ENCODE results near the gene GOLGA8A.
"Not testable (repeated sequence)": the region's sequence is repeated elsewhere in the genome, so short reads cannot be mapped to it uniquely, and the experiment has no call there.

The GOLGA8A gene

DNA sequence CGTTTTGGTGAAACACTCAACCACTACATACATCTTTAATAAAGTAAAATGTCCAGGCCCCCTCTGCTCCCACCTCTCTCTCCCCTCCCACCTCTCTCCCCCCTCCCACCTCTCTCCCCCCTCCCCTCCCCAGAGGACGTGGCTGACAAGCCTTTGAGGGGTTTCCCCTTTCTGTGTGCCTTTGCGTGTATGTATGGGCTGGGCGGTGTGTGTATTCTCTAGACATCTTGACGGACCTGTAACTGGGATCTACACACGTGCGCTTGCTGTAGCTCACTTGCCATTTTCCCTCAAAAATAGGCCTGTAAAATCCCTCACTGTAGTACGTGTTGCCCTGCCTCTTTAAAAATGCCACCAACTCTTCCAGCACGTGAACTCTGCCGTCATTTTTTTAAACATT lies 28.6 kb downstream of the GOLGA8A start:
- DNase-seq (ENCODE audit: low read depth): not testable (repeated sequence)

DNA sequence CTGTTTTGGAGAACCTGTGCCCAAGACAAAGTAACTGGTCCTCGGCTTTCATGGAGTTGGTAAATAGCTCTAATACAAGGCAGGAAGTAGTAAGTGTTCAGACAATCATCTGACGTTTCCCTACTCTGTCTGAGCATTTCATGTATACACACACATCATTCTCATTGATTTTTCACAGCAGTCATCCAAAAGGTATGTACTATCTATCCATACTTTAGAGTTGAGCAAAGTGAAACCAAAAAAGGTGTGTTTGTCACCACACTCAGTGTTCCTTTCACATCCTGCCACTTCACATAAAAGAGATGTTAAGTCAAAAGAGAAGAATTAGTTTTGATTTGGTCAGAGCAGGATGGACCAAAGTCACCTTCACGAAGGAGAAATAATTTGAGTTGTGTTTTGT lies 33.7 kb downstream of the GOLGA8A start:
- not testable (repeated sequence) for DNase-seq (ENCODE audit: low read depth)

DNA sequence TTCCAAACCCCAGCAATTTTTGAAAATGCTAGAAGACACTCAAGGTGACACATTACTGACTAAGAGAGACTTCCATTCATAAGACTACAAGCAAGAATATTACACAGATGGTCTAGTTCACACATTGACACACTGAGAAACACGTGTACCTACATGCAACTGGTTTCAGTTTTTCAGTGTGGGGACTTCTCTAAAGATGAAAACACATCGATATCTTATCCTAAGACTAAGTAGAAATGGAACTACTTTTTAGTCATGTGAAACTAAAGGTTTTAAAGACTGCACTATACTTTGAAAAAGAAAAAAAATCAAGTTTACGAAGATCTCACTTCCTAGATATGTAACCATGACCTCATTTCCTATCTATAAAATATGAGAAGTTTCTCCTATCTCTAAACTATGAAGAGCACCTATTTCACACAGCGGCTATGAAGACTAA lies 34.4 kb downstream of the GOLGA8A start:
- not testable (repeated sequence) for DNase-seq (ENCODE audit: low read depth)

DNA sequence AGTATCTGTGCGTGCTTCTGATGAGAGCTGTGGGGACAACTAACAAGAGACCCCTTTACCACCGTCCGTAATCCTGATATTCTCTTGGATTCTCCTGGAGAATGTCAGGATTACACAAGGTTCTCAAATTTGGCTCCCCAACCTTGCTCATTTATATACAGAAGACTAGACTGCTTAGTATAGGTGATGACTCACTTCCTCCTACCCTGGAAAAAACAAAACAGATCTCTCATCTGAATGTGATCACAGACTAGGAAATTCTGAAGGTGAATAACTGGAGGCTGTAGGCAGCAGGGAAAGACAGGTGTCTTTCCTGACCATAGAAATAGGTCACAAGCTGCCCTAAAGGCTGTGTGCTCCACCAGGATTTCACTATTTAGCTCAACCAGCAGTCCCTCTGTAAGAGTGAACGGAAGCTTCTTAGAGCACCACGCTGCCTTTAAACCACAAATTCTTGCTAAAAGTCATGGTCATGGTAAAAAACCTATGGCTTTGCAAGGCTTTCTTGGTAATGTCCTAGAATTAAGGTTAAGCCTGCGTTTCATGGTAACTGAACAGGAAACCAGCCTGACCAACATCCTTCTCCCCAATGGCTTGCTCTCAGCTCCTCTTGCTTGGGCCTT lies 39.9 kb downstream of the GOLGA8A start:
- not testable (repeated sequence) for DNase-seq (ENCODE audit: low read depth)

DNA sequence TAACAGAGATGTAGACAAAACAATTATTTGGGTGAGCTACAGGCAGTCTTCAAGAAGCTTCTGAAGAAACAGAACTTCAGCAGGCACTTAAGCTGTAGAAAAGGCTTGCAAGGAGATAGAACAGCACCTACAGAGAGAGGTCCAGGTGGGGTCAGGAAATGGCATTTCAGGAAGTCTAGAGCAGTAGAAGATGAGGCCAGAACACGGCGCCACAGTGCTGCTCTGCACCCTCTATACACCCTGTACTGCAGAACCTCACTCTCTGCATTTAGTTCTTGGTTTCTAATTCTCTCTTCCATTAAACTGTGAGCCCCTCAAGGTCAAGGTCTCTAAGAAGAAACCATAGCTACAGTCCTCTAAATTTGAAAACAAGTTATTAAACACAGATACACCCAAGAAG lies 44.6 kb downstream of the GOLGA8A start:
- DNase-seq (ENCODE audit: low read depth): not testable (repeated sequence)

DNA sequence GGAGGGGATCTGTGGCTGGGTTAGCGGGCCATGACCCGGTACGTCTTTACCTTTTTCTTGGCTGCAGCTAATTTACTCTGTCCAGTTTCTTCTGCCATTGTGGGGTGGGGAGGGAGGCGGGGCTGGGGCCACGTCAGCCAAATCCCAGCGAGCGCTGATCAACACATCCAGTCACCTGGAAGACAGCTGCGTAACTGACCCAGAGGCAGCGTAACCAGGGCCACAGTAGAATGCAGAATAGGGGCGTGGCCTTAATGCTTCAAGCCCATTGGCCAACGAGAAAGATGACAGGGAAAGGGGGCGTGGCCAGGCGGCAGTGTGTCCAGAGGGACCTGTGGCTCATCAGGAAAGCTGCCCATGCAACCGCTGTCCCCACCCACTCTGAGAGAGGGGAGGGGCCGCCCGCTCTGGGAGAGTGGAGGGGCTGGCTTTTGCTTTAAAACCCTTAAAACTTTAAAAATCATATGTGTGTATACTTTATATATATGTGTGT lies 48.0 kb downstream of the GOLGA8A start:
- not testable (repeated sequence) for DNase-seq (ENCODE audit: low read depth)
